Lung (tissue), 12 donors: Measurements from ENCODE around the gene HDDC3. TPM values are rescaled to one million over a fixed set of nuclear protein-coding genes. Genes with fewer than 3 reads are reported as not detected.
A peak's percentile ranks its signal among the peaks of the same experiment; 100 is the strongest.

Experiments
- ATAC-seq: fragments of 200-7000 bp; cut with Tn5 transposase; one replicate; pipeline ENCODE4 v1.9.1; 2020; ENCODE audit warnings: moderate number of reproducible peaks; ENCODE audit not compliant: insufficient read depth, low FRiP score
- DNase-seq, 3 donors: peaks; one replicate each; pipeline ENCODE4 v3.0.0-alpha.2; 2013 to 2017
- H3K27ac ChIP-seq, 2 donors: one replicate each; pipeline ENCODE4 v1.5.1; 2013; ENCODE audit warnings: mild to moderate bottlenecking in 2 of 2, moderate library complexity in 2 of 2, control low read depth in 1 of 2, inconsistent platforms in 1 of 2, low read depth in 1 of 2, low read length in 1 of 2
- H3K27me3 ChIP-seq, 3 donors: one replicate each; pipeline ENCODE4 v1.5.1; 2013; ENCODE audit warnings: low read length in 2 of 3; ENCODE audit not compliant: control insufficient read depth in 3 of 3, insufficient read depth in 3 of 3
- H3K36me3 ChIP-seq, 4 donors: one replicate each; pipeline ENCODE4 v1.5.1; 2013; ENCODE audit warnings: low read length in 4 of 4, mild to moderate bottlenecking in 1 of 4, moderate library complexity in 1 of 4; ENCODE audit not compliant: control insufficient read depth in 4 of 4, insufficient read depth in 4 of 4
- H3K4me1 ChIP-seq, 5 donors: one replicate each; pipeline ENCODE4 v1.5.1; 2013; ENCODE audit warnings: low read length in 5 of 5, mild to moderate bottlenecking in 2 of 5, moderate library complexity in 1 of 5; ENCODE audit not compliant: control insufficient read depth in 5 of 5, insufficient read depth in 5 of 5
- H3K4me3 ChIP-seq: one replicate; pipeline ENCODE4 v1.5.1; 2013; ENCODE audit warnings: mild to moderate bottlenecking, control low read depth, moderate library complexity
- H3K9ac ChIP-seq, 2 donors: one replicate each; pipeline ENCODE4 v1.5.1; 2013; ENCODE audit warnings: low read length in 2 of 2, control low read depth in 1 of 2; ENCODE audit not compliant: insufficient read depth in 1 of 2
- H3K9me3 ChIP-seq, 4 donors: one replicate each; pipeline ENCODE4 v1.5.1; 2013; ENCODE audit warnings: low read length in 3 of 4, mild to moderate bottlenecking in 1 of 4, moderate library complexity in 1 of 4; ENCODE audit not compliant: control insufficient read depth in 4 of 4, insufficient read depth in 3 of 4
- WGBS, 2 donors: extraction: QIAGEN DNeasy Blood & Tissue Kit; methylation state at CpG; one replicate each; pipeline ENCODE4 v1.1.7; 2013; 5-methylcytosine and 5-hydroxymethylcytosine counted together
- polyA plus RNA-seq, 2 donors: library from polyadenylated mRNA; stranded (reverse); fragments of 200-250 nt; gene quantifications; one replicate each; pipeline ENCODE4 v1.2.1, GENCODE V29; 2013
- total RNA-seq, 2 donors: library from RNA; depleted of rRNA in 1 of 2; stranded (reverse); fragments of >200 nt in 1 of 2; gene quantifications; one replicate each; pipeline ENCODE4 v1.2.1, GENCODE V29; 2014 to 2021
- TF ChIP-seq, protein P1 (sequence below): IDR thresholded peaks from 2 replicates; pipeline ENCODE4 v1.5.1; 2012; ENCODE audit warnings: mild to moderate bottlenecking; ENCODE audit errors: control extremely low read depth, extremely low read depth
- donor health status: control.
- donor health status: control.
- donor health status: Bipolar disorder and iron deficiency.
- donor health status: healthy.
- donor health status: DM: yes; HTN: yes; CAD: no.

The HDDC3 gene
- total and polyA plus RNA-seq, 4 donors: 12.7 to 19.6 (median 16.5) TPM

DNA sequence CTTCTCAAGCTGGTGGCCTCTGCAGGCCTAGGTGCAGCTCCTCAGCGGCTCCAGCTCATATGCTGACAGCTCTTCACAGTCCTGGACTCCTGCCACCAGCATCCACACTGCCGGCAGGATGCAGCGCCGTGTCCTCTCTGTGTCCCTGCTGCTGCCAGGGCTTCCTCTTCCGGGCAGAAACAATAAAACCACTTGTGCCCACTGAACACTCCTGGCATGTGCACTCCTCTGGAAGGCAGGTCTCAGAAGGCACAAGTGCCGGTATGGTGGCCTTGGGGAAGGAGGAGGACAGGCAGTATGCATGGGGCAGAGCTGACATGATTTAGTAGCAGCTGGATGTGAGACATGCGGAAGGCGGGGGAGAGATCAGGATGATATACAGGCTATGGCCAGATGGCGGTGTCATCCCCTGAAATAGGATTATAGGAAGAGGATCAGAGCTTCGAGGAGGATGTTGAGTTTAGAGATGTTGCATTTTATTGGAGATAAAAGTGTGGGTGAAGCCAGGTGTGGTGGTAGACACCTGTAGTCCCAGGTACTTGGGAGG lies 36.7 kb downstream of the HDDC3 start:
- Histone ChIP-seq H3K27me3 (no peaks in the 10 kb centered on the region), H3K4me1 (no peaks in the 10 kb centered on the region), H3K4me3 (no peak overlapping the region), H3K27ac (peak overlapping the region in 1 of 2 donors; percentile 26), H3K9me3 (no peaks in the 10 kb centered on the region), H3K9ac (no peak overlapping the region), H3K36me3 (peaks cover 0 to 41% (median 22%) of the 10 kb centered on the region in 4 donors)
- DNase-seq (peak in 2 of 3 donors; percentile 31 to 47), ATAC-seq (no peak)
- WGBS, 2 donors: 59 to 65% methylated on average over 10 of the region's 10 CpGs
- TF ChIP-seq, protein P1, sequence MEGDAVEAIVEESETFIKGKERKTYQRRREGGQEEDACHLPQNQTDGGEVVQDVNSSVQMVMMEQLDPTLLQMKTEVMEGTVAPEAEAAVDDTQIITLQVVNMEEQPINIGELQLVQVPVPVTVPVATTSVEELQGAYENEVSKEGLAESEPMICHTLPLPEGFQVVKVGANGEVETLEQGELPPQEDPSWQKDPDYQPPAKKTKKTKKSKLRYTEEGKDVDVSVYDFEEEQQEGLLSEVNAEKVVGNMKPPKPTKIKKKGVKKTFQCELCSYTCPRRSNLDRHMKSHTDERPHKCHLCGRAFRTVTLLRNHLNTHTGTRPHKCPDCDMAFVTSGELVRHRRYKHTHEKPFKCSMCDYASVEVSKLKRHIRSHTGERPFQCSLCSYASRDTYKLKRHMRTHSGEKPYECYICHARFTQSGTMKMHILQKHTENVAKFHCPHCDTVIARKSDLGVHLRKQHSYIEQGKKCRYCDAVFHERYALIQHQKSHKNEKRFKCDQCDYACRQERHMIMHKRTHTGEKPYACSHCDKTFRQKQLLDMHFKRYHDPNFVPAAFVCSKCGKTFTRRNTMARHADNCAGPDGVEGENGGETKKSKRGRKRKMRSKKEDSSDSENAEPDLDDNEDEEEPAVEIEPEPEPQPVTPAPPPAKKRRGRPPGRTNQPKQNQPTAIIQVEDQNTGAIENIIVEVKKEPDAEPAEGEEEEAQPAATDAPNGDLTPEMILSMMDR: no peak

DNA sequence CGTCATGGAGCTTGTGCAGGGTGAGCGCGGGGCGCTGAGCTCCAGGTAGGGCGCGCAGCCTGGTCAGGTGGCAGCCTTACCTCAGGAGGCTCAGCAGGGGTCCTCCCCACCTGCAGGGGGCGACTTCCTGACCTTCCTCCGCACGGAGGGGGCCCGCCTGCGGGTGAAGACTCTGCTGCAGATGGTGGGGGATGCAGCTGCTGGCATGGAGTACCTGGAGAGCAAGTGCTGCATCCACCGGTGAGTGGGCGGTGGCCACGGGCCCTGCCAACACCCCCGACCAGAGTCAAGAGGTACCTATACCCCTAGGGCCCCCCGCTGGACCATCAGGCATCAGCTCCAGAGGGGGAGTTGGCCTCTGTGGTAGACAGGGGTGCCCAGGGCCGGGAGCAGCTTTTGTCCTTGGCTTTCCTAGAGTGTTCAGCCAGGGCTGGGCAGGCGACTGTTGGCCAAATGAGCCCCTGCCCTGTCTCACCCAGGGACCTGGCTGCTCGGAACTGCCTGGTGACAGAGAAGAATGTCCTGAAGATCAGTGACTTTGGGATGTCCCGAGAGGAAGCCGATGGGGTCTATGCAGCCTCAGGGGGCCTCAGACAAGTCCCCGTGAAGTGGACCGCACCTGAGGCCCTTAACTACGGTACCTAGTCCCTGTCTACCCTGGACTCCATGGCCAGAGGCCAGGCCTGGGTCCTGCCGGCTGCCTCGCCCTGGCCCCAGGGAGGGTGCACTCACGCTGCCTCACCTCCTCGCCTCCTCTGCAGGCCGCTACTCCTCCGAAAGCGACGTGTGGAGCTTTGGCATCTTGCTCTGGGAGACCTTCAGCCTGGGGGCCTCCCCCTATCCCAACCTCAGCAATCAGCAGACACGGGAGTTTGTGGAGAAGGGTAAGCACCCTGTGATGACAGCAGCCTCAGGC lies 38.9 kb downstream of the HDDC3 start:
- Histone ChIP-seq H3K4me3 (no peak overlapping the region), H3K4me1 (no peaks in the 10 kb centered on the region), H3K9ac (no peak overlapping the region), H3K27ac (no peak overlapping the region), H3K27me3 (no peaks in the 10 kb centered on the region), H3K36me3 (peaks cover 0 to 56% (median 25%) of the 10 kb centered on the region in 4 donors), H3K9me3 (no peaks in the 10 kb centered on the region)
- DNase-seq (no peak), ATAC-seq (no peak)
- WGBS, 2 donors: 95 to 97% methylated on average over 29 to 33 of the region's 33 CpGs
- TF ChIP-seq, protein P1: no peak

DNA sequence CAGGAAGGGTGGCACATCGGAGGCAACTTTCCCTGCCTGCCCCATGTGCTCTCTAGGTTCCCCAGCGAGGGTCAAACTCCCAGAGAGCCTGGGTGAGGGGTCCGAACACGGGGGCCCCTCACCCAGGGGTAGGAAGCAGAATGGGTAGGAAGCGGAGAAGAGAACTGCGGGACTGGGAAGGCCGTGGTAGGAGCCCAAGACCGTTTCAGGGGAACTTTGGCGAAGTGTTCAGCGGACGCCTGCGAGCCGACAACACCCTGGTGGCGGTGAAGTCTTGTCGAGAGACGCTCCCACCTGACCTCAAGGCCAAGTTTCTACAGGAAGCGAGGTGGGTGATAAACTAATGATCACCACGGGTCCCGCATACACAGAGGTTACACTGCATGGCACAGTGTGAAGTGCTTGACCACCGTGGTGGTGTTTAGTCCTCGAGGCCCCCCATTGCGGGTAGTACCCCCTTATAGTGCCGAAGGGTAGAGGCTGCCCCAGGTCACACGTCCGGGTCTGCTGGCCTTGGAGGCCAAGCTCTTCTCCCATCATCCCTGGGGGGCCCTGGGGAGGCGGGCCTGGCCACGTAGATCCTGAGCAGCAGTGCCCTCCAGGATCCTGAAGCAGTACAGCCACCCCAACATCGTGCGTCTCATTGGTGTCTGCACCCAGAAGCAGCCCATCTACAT lies 39.7 kb downstream of the HDDC3 start:
- WGBS, 2 donors: 95 to 96% methylated on average over 29 of the region's 29 CpGs
- no peak for DNase-seq
- peaks cover 0 to 60% (median 26%) of the 10 kb centered on the region in 4 donors for H3K36me3 ChIP-seq
- TF ChIP-seq, protein P1: no peak
- no peaks in the 10 kb centered on the region for H3K9me3 ChIP-seq
- H3K27ac ChIP-seq: no peak overlapping the region
- H3K9ac ChIP-seq: no peak overlapping the region
- H3K4me1 ChIP-seq: no peaks in the 10 kb centered on the region
- no peak for ATAC-seq
- H3K27me3 ChIP-seq: no peaks in the 10 kb centered on the region
- H3K4me3 ChIP-seq: no peak overlapping the region
